A549 treated with AZD2906 at 1 μM for 4 hours (cell line): ENCODE results near the gene SOX18. TPM values are rescaled to one million over a fixed set of nuclear protein-coding genes. Genes with fewer than 3 reads are reported as not detected.

Experiments used
- total RNA-seq: library from RNA; stranded (reverse); fragments of 200-300 nt; extraction: Qiagen RNA extraction; gene quantifications from 5 replicates; pipeline ENCODE4 v1.2.3, GENCODE V29; 2022

Gene SOX18
- 1.6 to 2.9 TPM (median 2.6 TPM) in 5 replicates for total RNA-seq

DNA sequence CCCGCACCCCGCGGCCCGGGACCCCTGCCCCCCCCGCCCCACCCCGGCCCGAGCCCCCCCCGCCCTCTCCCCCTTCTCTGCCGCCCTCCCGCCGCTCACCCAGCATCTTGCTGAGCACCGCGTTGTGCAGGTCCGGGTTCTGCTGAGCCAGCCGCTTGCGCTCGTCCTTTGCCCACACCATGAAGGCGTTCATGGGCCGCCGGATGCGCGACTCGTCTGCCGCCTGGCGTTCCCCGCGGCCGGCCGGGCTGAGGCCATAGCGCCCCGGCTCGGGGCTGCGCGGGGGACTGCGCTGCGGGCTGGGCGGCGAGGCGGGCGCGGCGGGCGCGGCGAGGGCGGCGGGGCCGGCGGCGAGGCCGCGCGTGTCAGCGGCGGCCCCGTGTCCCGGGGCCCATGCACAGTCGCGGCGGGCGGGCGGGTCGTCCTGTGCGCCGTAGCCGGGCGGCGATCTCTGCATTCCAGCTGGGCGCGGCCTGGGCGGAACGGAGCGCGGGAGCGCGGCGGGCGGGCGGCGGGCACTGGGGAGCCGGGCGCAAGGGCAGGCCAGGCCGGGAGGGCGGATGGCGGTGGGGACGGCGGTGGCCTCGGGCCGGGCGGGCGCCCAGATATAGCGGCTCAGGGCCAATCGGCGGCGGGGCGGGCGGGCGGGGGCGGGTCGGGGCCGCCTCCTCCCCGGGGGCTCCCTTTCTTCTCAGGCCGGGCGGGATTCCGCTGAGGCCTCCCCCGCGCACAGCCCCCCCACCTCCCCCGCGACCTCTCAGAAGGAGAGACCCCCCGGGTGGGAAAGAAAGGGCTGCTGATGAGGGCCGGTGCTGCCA is at the start of gene SOX18:
TSS of gene SOX18 (minus strand) at position 580 of the 818 bp plus-strand sequence. CDS start at position 457, 123 bp downstream.

DNA sequence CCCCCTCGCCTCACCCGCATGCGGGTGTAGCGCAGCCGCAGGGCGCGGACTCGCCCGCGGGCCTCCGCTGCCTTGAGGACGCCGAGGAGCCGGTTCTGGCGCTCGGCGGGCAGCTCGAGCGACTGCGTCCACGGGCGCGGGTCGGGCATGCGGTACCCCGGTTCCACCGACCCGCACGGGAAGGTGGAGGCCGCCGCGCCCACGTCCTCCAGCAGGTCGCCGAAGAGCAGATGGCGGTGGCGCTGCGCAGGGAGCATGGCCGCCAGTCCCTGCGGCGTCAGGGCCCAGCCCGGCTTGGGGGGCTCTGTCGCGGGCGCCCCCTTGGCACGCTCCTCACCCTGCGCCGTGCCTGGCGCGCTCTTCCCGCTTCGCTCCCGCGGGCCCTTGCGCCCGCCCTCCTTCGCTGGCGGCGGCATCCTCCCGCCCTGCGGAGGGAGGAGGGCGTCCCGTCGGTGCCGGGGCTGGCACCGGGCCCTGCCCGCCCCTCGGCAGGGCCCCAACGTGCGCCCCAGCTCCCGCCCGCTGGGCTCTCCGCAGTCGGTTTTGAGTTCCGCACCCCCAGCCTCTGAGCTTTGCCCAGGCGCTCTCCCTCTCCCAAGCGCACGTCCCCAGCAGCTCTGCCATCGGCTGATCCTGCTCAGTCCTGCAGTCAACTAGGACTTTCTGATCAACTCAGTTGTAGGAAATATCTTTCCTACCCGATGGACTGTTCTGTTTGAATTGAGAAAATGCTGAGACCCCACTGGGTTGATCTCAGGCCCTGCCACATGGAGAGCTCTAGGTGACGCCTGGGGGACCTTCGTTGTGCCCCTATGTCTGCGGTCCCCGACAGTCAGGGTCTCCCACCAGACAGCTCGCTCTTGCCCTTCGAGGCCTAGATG is 34.6 kb upstream of the SOX18 start, which contains the start of gene LKAAEAR1:
TSS of gene LKAAEAR1 (minus strand) at position 595 of the 881 bp plus-strand sequence. CDS start at position 416, 179 bp downstream.

DNA sequence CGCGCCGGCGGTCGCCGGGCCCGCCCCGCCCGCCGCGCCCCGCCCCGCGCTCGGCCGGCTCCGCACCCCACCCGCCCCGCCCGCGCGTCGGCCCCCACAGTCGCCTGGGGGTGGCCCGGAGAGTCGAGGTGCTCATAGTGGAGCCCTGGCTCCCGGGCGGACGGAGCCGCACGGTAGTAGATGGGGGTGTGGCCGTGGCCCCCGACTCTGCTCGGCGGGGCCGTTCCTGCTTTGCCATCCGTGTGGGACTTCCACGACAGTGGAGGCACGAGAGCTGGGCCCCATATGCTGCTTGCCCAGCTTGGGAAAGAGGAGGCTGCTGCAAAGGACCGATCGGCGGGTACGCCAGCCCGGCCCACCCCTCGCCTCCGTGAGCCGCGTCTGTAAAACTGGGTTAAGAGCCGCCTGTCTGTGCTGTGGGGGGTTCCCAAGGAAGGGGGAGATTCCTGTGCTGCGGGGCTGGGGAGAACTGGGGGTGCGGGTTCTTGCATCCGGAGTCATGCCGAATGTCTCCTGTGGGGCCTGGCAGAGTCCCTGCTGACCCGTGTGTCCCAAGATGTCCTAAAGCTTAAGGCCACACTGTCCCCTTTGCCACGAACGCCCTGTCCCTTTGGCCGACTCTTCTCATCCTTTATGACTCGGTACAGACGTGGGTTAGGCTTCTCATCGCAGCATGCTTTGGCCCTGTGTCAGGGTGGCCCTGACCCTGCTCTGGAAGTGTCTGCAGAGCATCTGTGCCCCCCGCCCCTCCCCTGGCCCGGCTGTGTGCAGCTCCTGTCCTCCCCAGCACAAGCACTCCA is 30.8 kb upstream of the SOX18 start, which contains the start of gene OPRL1:
TSS of gene OPRL1 (plus strand) at position 70 of the 800 bp plus-strand sequence. CDS start 12,639 bp downstream, outside the sequence.

DNA sequence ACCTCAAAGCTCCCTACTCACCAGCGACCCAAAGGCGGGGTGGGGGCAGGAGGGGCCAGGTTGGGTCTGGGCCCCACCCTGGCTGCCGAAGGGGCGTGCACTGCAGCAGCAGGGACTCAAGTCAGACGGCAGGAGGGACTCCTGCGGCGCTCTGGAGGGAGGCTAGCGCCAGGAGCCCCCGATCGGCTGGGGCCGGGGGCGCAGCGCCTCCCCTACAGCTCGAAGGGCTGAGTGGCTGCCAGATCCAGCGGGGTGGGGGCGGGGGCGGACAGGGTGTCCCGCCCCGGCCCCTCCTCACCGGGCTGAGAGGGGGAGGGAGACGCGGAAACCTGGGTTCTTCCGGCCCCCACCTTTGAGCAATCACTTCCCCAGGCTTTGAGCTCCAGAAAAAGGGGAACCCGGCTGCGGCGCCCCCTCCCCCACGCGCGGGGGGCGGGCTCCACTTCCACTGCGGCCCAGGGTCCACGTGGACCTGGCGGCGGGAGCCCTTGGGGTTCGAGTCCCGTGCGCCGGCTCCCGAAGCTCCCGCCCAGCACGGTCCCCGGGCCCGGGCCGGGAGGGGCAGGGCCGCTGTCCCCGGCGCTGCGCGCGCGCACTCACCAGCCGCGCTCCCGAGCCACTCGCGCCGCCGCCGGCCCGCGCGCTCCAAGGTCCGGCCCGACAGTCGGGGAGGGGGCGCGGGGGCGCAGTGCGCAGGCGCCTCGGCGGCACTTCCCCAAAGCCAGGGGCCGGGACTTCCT is 30.0 kb upstream of the SOX18 start, which contains the start of gene RGS19:
TSS of gene RGS19 (minus strand) at position 246 of the 740 bp plus-strand sequence. CDS start 2,632 bp downstream, outside the sequence.

DNA sequence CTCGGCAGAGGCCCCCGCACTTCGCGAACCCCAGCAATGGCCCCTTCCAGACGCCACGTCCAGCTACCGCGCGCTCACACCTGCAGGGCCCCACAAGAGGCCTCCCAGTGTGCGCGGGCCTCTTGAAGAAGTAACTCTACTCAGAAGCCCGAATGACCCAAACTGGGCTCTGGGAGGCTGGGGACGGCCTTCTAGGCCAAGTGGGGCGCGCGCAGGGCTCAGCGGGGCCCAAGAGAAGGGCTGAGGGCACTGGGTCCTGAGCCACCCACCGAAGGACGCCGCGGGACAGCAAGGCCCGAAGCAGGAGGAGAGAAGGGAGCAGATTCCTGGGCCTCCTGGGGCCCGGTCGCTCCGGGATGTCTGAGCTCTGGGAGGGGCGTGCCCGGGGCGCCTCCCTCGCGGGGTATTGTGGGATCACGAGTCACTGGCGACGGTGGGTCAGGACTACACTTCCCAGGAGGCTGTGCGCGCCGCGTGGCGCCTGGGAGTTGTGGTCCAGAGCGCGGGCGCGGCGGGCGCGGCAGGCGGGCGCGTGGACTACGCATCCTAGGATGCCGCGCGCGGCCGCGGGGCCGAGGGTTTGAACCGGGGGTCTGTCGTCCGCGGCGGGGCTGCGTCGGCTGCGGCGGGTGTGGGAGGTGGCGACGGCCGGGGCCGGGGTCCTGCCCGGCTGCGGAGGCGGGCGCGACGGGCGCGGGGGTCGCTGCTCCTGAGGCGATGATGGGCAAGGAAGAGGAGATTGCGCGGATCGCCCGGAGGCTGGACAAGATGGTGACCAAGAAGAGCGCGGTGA is 13.4 kb upstream of the SOX18 start, which contains the start of gene TCEA2:
TSS of gene TCEA2 (plus strand) at position 603 of the 793 bp plus-strand sequence. CDS start at position 718, 115 bp downstream.

GRCh38 chr20:64035933-64036345 is 13.5 kb downstream of the SOX18 start, which contains the start of gene C20orf204:
C20orf204 (plus strand) TSS chr20:64036182; CDS start chr20:64036324, 142 bp downstream.

Other genes with a start within 250 kb of the SOX18 start
- 0.73 to 0.85 TPM (median 0.76 TPM) in 5 replicates for gene ZBTB46, start 218.4 kb downstream of the SOX18 start, total RNA-seq
- not detected in 5 replicates for gene ABHD16B, start 188.1 kb downstream of the SOX18 start, total RNA-seq
- 131 to 135 TPM (median 134 TPM) in 5 replicates for gene TPD52L2, start 184.4 kb downstream of the SOX18 start, total RNA-seq
- 25.9 to 29.2 TPM (median 28.0 TPM) in 5 replicates for gene DNAJC5, start 154.5 kb downstream of the SOX18 start, total RNA-seq
- 26.1 to 36.0 TPM (median 31.2 TPM) in 5 replicates for gene UCKL1, start 93.2 kb downstream of the SOX18 start, total RNA-seq
- gene ZNF512B, start 79.7 kb downstream of the SOX18 start, total RNA-seq, result 10.2 to 13.7 TPM (median 11.8 TPM) in 5 replicates
- 0.05 TPM in 1 of 5 replicates, not detected in the others for gene SAMD10, start 70.0 kb downstream of the SOX18 start, total RNA-seq
- gene PRPF6, start 68.5 kb downstream of the SOX18 start, total RNA-seq, result 52.7 to 54.9 TPM (median 54.7 TPM) in 5 replicates
- 0.10 to 0.56 TPM (median 0.41 TPM) in 5 replicates for gene C20orf204, start 13.5 kb downstream of the SOX18 start, total RNA-seq
- gene TCEA2, start 13.6 kb upstream of the SOX18 start, total RNA-seq, result 30.0 to 51.1 TPM (median 47.8 TPM) in 5 replicates
- gene RGS19, start 29.9 kb upstream of the SOX18 start, total RNA-seq, result 39.1 to 53.5 TPM (median 50.3 TPM) in 5 replicates
- 1.3 to 2.3 TPM (median 1.7 TPM) in 5 replicates for gene OPRL1, start 30.4 kb upstream of the SOX18 start, total RNA-seq
- gene LKAAEAR1, start 34.8 kb upstream of the SOX18 start, total RNA-seq, result 0.65 to 3.1 TPM (median 2.4 TPM) in 5 replicates
- gene NPBWR2, start 57.9 kb upstream of the SOX18 start, total RNA-seq, result not detected in 5 replicates
- gene MYT1, start 114.8 kb upstream of the SOX18 start, total RNA-seq, result 0.11 to 0.75 TPM (median 0.22 TPM) in 5 replicates
- gene PCMTD2, start 206.1 kb upstream of the SOX18 start, total RNA-seq, result 8.6 to 13.0 TPM (median 11.1 TPM) in 5 replicates